SK-N-MC (cell line): ENCODE data around the gene SLAMF1.
"Not testable (repeated sequence)": the region's sequence is repeated elsewhere in the genome, so short reads cannot be mapped to it uniquely, and the experiment has no call there.

Experiments used
- DNase-seq: peaks from one replicate; pipeline ENCODE4 v3.0.0-alpha.2; 2011; ENCODE audit warnings: low read depth, low spot score
- H3K27ac ChIP-seq: fragments of 200-600 bp; sonication (generic); 2 replicates; pipeline ENCODE4 v1.5.1; 2016; ENCODE audit warnings: mixed run types
- H3K36me3 ChIP-seq: fragments of 200-600 bp; sonication (generic); 2 replicates; pipeline ENCODE4 v1.6.1; 2017; ENCODE audit warnings: antibody characterized with exemption, low read length, mixed read lengths; ENCODE audit not compliant: insufficient read depth
- H3K4me3 ChIP-seq: fragments of 200-600 bp; sonication (generic); 2 replicates; pipeline ENCODE4 v1.5.1; 2016
- H3K9ac ChIP-seq: fragments of 200-600 bp; sonication (generic); 2 replicates; pipeline ENCODE4 v1.8.0; 2017; ENCODE audit warnings: mixed run types, mixed read lengths; ENCODE audit not compliant: insufficient read length
- H3K9me3 ChIP-seq: fragments of 200-600 bp; sonication (generic); 2 replicates; pipeline ENCODE4 v1.6.1; 2017; ENCODE audit warnings: low read depth, mild to moderate bottlenecking, antibody characterized with exemption, low read length, moderate library complexity, mixed read lengths
- EZH2 ChIP-seq: fragments of 200-600 bp; sonication (generic); IDR thresholded peaks from one replicate; pipeline ENCODE4 v1.6.1; 2017; ENCODE audit warnings: antibody characterized with exemption
- FOXP2 ChIP-seq: optimal IDR thresholded peaks from 2 replicates; pipeline ENCODE3; 2011; ENCODE audit warnings: mild to moderate bottlenecking, moderate library complexity; ENCODE audit not compliant: insufficient read depth; ENCODE audit errors: extremely low read length, control extremely low read depth
- POLR2AphosphoS5 ChIP-seq: IDR thresholded peaks from 2 replicates; pipeline ENCODE4 v1.6.1; 2012; ENCODE audit warnings: mild to moderate bottlenecking, low read depth, low read length, borderline replicate concordance

The SLAMF1 gene

DNA sequence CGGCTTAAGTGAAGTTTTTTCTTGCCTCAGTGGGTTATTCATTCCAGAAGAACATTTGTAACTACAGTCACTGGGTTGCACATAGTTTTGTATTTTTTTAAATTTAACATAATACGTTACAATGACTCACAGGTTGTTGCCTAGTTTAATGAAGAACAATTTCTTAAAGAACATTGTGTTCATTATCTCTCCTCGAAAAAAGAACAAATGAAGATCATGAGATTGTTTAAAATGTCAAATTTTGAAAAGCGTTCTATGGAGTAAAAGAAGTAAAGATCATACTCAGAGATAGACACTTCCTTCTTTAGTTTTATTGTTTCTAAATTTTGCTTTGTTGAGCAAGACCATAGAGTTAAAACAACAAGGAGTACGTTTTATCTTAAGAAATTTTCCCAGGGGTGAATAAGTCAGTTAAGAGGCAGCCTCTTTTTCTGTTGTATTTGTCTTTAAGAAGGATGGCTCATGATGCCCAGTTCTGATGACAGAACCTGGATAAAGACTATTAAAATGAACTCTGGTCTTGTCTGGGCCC is 10.5 kb upstream of the SLAMF1 start:
- no peak for TF ChIP-seq POLR2AphosphoS5
- TF ChIP-seq FOXP2: no peak
- TF ChIP-seq EZH2: no peak
- H3K27ac ChIP-seq: no peak overlapping the region
- DNase-seq: no peak
- H3K4me3 ChIP-seq: no peak overlapping the region
- no peaks in the 10 kb centered on the region for H3K9me3 ChIP-seq
- H3K9ac ChIP-seq: no peak overlapping the region
- no peaks in the 10 kb centered on the region for H3K36me3 ChIP-seq

DNA sequence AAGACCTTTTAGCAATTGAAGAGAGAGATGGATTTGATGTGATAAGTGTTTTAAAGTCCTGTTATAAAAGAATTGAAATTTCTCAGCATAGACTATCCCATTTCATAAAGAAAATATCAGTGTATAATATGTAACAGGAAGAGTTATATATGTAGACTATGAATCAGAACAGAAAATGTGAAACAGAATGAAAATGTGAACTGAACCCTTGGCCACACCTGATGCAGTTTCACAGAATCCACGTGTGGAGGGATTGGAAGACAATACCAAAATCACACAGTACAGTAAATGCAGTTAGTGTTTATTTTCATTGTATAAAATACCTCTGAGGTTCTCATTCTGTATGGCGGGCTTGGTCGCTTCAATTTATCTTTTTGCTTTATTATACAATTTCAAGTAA is 9.9 kb upstream of the SLAMF1 start:
- H3K4me3 ChIP-seq: no peak overlapping the region
- no peak overlapping the region for H3K9ac ChIP-seq
- no peaks in the 10 kb centered on the region for H3K9me3 ChIP-seq
- DNase-seq: no peak
- no peak for TF ChIP-seq FOXP2
- no peaks in the 10 kb centered on the region for H3K36me3 ChIP-seq
- no peak overlapping the region for H3K27ac ChIP-seq

DNA sequence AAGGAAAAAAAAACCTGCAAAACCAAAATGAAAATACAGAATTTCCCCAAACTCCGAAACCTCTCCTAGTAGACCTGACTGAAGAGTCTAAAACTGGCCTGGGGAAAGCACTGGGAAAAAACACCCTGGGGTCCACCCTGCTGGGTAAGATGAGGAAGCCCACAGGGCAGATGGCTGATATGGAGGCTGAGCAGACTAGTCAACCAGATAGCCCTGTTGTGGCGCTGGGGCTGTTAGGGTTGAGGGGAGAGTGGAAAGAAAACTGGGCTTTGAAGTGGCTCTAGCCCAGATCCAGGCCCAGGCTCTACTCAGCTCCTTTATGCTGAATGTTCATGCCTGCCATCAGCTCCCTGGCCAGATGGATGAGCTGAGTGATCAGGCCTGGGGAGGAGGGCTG is 6.8 kb upstream of the SLAMF1 start:
- no peak for TF ChIP-seq FOXP2
- TF ChIP-seq EZH2: no peak
- TF ChIP-seq POLR2AphosphoS5: no peak
- Histone ChIP-seq H3K27ac (no peak overlapping the region), H3K9me3 (no peaks in the 10 kb centered on the region), H3K9ac (no peak overlapping the region), H3K4me3 (no peak overlapping the region), H3K36me3 (no peaks in the 10 kb centered on the region)
- no peak for DNase-seq

DNA sequence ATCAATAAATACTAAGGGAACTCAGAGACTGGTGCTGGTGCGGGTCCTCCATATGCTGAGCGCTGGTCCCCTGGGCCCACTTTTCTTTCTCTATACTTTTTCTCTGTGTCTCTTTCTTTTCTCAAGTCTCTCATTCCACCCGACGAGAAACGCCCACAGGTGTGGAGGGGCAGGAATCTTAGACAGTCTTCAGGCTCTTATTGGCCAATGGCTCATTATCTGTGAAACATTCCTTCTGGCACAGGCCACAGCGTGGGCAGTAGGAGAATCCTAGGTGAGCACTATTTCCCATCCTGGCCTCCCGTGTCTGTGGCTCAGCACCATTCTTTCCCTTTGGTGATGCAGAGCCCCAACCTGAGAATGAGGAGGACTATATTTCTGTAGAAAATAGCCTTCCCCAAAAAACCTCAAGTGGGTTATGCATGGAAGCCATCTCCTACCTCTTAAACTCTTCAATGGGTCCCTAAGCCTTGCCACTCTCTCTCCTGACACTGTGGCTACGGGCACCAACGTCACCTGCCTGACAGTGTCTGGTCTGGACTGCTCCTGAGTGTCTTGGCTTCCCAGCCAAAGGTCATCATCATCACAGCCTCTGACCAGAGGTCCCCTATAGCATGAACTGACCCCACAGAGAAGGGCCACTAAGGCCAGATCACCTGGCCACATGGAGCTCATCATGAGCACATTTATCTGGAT is 6.2 kb upstream of the SLAMF1 start:
- DNase-seq: no peak
- Histone ChIP-seq H3K9me3 (no peaks in the 10 kb centered on the region), H3K4me3 (no peak overlapping the region), H3K9ac (no peak overlapping the region), H3K27ac (no peak overlapping the region), H3K36me3 (no peaks in the 10 kb centered on the region)
- TF ChIP-seq EZH2 (no peak), POLR2AphosphoS5 (no peak), FOXP2 (no peak)

DNA sequence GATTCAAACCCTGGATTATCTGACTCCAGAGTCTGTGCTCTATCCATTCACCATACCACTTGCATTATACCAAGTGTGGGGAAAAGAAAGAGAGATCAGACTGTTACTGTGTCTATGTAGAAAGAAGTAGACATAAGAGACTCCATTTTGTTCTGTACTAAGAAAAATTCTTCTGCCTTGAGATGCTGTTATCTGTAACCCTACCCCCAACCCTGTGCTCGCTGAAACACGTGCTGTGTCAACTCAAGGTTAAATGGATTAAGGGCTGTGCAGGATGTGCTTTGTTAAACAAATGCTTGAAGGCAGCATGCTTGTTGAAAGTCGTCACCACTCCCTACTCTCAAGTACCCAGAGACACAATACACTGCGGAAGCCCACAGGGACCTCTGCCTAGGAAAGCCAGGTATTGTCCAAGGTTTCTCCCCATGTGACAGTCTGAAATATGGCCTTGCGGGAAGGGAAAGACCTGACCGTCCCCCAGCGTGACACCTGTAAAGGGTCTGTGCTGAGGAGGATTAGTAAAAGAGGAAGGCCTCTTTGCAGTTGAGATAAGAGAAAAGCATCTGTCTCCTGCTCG is 5.3 kb upstream of the SLAMF1 start:
- DNase-seq, H3K9ac ChIP-seq: not testable (repeated sequence)

DNA sequence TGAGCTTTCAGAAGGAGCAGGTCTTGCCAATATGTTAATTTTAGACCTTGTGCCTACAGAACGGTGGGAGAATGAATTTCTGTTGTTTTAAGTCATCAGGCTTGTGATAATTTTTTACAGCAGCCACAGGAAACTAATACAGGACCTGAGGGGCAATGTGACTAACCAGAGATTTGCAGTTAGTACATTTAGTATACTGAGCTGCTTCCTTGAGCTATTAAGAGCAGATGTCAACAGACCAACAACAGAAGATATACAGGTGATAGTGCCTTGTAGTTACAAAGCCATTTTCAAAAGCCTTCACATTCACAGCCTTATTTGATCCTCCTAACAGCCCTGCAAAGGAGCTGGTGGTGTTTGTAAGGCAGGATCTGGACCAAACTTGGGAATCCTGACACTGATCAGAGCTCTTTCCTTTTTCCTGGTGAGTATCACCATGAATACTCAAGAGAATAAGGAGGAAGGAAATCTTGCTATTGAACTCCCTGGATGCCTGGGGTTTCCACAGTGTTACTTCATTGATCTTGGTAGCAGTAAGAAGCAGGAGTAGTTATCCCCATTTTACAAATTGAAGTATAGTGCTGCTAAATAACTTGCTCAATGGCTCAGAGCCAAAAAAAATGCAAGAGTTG is 4.7 kb upstream of the SLAMF1 start:
- no peak overlapping the region for H3K27ac ChIP-seq
- H3K36me3 ChIP-seq: no peaks in the 10 kb centered on the region
- no peak for DNase-seq
- H3K9me3 ChIP-seq: no peaks in the 10 kb centered on the region
- no peak overlapping the region for H3K4me3 ChIP-seq
- TF ChIP-seq EZH2: no peak
- no peak for TF ChIP-seq FOXP2
- TF ChIP-seq POLR2AphosphoS5: no peak
- H3K9ac ChIP-seq: no peak overlapping the region

More for the DNA sequence above, 5.3 kb upstream of the SLAMF1 start:
- H3K36me3 ChIP-seq, H3K9me3 ChIP-seq, H3K27ac ChIP-seq, H3K4me3 ChIP-seq: not testable (repeated sequence)

DNA sequence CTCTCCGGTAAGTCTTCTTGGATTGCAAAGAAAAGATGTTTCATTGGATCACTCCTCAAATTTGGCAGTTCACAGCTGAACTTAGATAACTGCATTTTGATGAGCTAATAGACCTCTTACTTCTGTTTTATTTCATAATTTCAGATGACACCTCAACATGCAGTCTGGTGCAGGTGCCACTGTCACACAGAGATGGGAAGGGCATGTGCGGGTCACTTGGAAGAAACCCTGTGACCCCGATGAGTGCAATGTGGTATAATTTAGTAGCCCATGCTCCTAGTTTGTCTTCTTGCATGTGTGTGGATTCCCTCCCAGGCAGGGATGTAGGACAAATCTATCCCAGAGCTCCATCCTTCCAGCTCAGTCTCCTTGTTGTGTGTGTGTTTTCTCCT is 481 bp upstream of the SLAMF1 start:
- TF ChIP-seq FOXP2 (no peak), POLR2AphosphoS5 (no peak), EZH2 (no peak)
- Histone ChIP-seq H3K9ac (no peak overlapping the region), H3K27ac (no peak overlapping the region), H3K36me3 (no peaks in the 10 kb centered on the region), H3K4me3 (no peak overlapping the region), H3K9me3 (no peaks in the 10 kb centered on the region)
- no peak for DNase-seq

DNA sequence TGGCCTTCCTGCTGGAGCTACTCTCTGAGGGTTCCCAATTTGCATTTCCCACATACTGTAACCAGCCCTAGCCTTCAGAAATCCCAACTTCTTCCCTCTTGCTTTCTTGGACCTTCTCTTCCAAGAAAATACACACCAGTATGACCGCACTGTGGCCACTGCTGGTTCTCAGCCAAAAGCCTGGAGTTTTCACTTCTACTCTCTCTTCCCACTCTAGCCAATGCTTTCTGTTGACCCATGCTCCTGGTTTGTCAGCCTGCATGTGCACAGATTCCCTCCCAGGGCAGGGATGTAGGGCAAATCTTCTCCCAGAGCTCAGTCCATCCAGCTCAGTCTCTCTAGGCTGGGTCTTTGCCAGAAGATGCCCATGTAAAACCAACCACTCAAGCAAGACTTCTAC is 664 bp downstream of the SLAMF1 start:
- H3K36me3 ChIP-seq: no peaks in the 10 kb centered on the region
- no peak overlapping the region for H3K9ac ChIP-seq
- no peak overlapping the region for H3K4me3 ChIP-seq
- DNase-seq: no peak
- TF ChIP-seq POLR2AphosphoS5: no peak
- no peak overlapping the region for H3K27ac ChIP-seq
- no peaks in the 10 kb centered on the region for H3K9me3 ChIP-seq
